Neural cell (in vitro differentiated cells): Measurements from ENCODE around the gene ARHGEF39. TPM values are rescaled to one million over a fixed set of nuclear protein-coding genes. Genes with fewer than 3 reads are reported as not detected.

ENCODE experiments used
- H2AFZ ChIP-seq: fragments of 200-600, 300-800 bp; sonication (generic), shearing (Covaris generic); 2 replicates; pipeline ENCODE4 v1.6.0; 2014; ENCODE audit warnings: low read depth, mild to moderate bottlenecking, antibody characterized with exemption, low read length, moderate library complexity
- H3F3A ChIP-seq: fragments of 200-600 bp; shearing (Covaris generic); 2 replicates; pipeline ENCODE4 v1.6.1; 2016; ENCODE audit warnings: mild to moderate bottlenecking, moderate library complexity, mixed read lengths, antibody characterized with exemption, low read length; ENCODE audit not compliant: insufficient read depth, poor library complexity, severe bottlenecking
- H3K27ac ChIP-seq: fragments of 200-600, 300-800 bp; sonication (generic), shearing (Covaris generic); 2 replicates; pipeline ENCODE4 v1.5.1; 2014; ENCODE audit warnings: mild to moderate bottlenecking, low read length, moderate library complexity
- H3K27me3 ChIP-seq: fragments of 300-800, 200-600 bp; sonication (generic), shearing (Covaris generic); 2 replicates; pipeline ENCODE4 v1.6.0; 2014; ENCODE audit warnings: mild to moderate bottlenecking, low read depth, low read length, moderate library complexity; ENCODE audit not compliant: insufficient read depth
- H3K36me3 ChIP-seq: fragments of 300-800, 200-600 bp; sonication (generic), shearing (Covaris generic); 2 replicates; pipeline ENCODE4 v1.5.1; 2014; ENCODE audit warnings: mild to moderate bottlenecking, antibody characterized with exemption, low read length, moderate library complexity; ENCODE audit not compliant: insufficient read depth
- H3K4me2 ChIP-seq: fragments of 300-800, 200-600 bp; sonication (generic), shearing (Covaris generic); 2 replicates; pipeline ENCODE4 v1.6.0; 2014; ENCODE audit warnings: mild to moderate bottlenecking, low read length
- H3K4me3 ChIP-seq: fragments of 300-800, 200-600 bp; sonication (generic), shearing (Covaris generic); 2 replicates; pipeline ENCODE4 v1.5.1; 2014; ENCODE audit warnings: mild to moderate bottlenecking, low read length, moderate library complexity
- H3K79me2 ChIP-seq: fragments of 200-600 bp; shearing (Covaris generic); replicated peaks from 2 replicates; pipeline ENCODE4 v1.6.0; 2014; ENCODE audit warnings: mild to moderate bottlenecking, low read length, moderate library complexity; ENCODE audit not compliant: insufficient read depth
- H3K9ac ChIP-seq: fragments of 300-800, 200-600 bp; sonication (generic), shearing (Covaris generic); 2 replicates; pipeline ENCODE4 v1.6.1; 2016; ENCODE audit warnings: mild to moderate bottlenecking, low read length, mixed read lengths
- H3K9me2 ChIP-seq: fragments of 200-600 bp; shearing (Covaris generic); 2 replicates; pipeline ENCODE4 v1.6.1; 2016; ENCODE audit warnings: mild to moderate bottlenecking, low read length, mixed read lengths; ENCODE audit not compliant: insufficient read depth
- H3K9me3 ChIP-seq: fragments of 200-600, 300-800 bp; sonication (generic), shearing (Covaris generic); 2 replicates; pipeline ENCODE4 v1.6.1; 2016; ENCODE audit warnings: mild to moderate bottlenecking, mixed run types, low read length, moderate library complexity, mixed read lengths
- H4K20me1 ChIP-seq: fragments of 200-600 bp; shearing (Covaris generic); 2 replicates; pipeline ENCODE4 v1.6.1; 2016; ENCODE audit warnings: mild to moderate bottlenecking, mixed run types; ENCODE audit not compliant: insufficient read depth
- EP300 ChIP-seq: fragments of 450-650 bp; conservative IDR thresholded peaks from 2 replicates; pipeline ENCODE4 v1.6.1; 2014; ENCODE audit warnings: antibody characterized with exemption, mild to moderate bottlenecking, moderate library complexity; ENCODE audit not compliant: poor library complexity, severe bottlenecking
- EZH2 ChIP-seq: fragments of 200-600, 300-800 bp; shearing (Covaris generic), sonication (generic); IDR thresholded peaks from 2 replicates; pipeline ENCODE4 v1.6.1; 2014; ENCODE audit warnings: antibody characterized with exemption, low read length, borderline replicate concordance, mild to moderate bottlenecking; ENCODE audit not compliant: insufficient read depth, poor library complexity, severe bottlenecking
- MXI1 ChIP-seq: fragments of 450-650 bp; conservative IDR thresholded peaks from 2 replicates; pipeline ENCODE4 v1.6.1; 2014; ENCODE audit warnings: antibody characterized with exemption, mild to moderate bottlenecking; ENCODE audit not compliant: poor library complexity, severe bottlenecking
- POLR2AphosphoS5 ChIP-seq: IDR thresholded peaks from 2 replicates; pipeline ENCODE4 v1.6.1; 2012
- RAD21 ChIP-seq: fragments of 450-650 bp; conservative IDR thresholded peaks from 2 replicates; pipeline ENCODE4 v1.6.1; 2014; ENCODE audit warnings: antibody characterized with exemption, mild to moderate bottlenecking, moderate library complexity
- SMC3 ChIP-seq: fragments of 450-650 bp; conservative IDR thresholded peaks from 2 replicates; pipeline ENCODE4 v1.6.1; 2014; ENCODE audit warnings: antibody characterized with exemption, mild to moderate bottlenecking, moderate library complexity; ENCODE audit not compliant: poor library complexity
- TAF1 ChIP-seq: IDR thresholded peaks from 2 replicates; pipeline ENCODE4 v1.6.1; 2012; ENCODE audit warnings: low read depth
- polyA plus RNA-seq: library from polyadenylated mRNA; depleted of rRNA; stranded (reverse); fragments of >200 nt; gene quantifications from 2 replicates; pipeline ENCODE4 v1.2.3, GENCODE V29; 2014
- TF ChIP-seq, protein P1 (sequence below): fragments of 450-650 bp; IDR thresholded peaks from 2 replicates; pipeline ENCODE4 v1.5.1; 2014; ENCODE audit warnings: antibody characterized with exemption, mild to moderate bottlenecking, moderate library complexity; ENCODE audit not compliant: poor library complexity, severe bottlenecking
- TF ChIP-seq, protein P2 (sequence below): IDR thresholded peaks from 2 replicates; pipeline ENCODE4 v1.6.1; 2012; ENCODE audit warnings: borderline replicate concordance

Gene ARHGEF39
- polyA plus RNA-seq, 1 donor from 2014 or later: 0.51 TPM

DNA sequence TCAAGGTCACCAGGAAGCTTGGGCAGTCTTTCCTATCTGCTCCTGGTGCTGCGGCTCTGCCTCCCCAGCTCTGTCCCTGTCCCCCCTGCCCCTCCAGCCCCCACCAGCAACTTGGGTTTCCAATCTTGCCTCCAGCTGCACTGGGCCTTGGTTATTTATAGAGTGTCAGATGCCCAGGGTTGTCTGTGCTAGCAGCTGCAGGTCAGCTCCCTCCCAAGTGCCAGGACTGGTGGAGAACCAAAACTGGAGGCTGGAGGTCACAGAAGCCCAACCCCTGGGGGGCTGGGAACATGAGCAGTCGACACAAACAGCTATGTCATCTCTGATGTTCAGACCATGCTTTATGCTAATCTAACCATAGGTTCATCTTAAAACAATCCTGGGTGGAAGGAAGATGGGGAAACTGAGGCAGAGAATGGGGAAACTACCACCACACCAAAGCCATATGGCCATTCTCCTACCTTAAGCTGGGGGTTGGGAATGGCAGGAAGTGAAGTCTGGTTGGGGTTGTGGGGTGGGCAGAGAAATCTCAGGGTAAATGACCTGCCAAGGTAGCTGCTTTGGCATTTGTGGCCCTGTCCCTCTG is 23.1 kb upstream of the ARHGEF39 start:
- Histone ChIP-seq H3K4me3 (no peak overlapping the region), H3F3A (no peaks in the 10 kb centered on the region), H3K4me2 (no peak overlapping the region), H3K27ac (no peak overlapping the region), H3K9me3 (no peaks in the 10 kb centered on the region), H4K20me1 (no peaks in the 10 kb centered on the region), H3K9ac (no peak overlapping the region), H2AFZ (no peak overlapping the region), H3K9me2 (no peaks in the 10 kb centered on the region), H3K79me2 (no peaks in the 10 kb centered on the region), H3K27me3 (peaks cover 27% of the 10 kb centered on the region), H3K36me3 (no peaks in the 10 kb centered on the region)
- no peak for TF ChIP-seq SMC3
- no peak for TF ChIP-seq POLR2AphosphoS5
- TF ChIP-seq RAD21: no peak
- no peak for TF ChIP-seq TAF1
- TF ChIP-seq EZH2: no peak
- no peak for TF ChIP-seq EP300
- TF ChIP-seq MXI1: no peak
- TF ChIP-seq, protein P1, sequence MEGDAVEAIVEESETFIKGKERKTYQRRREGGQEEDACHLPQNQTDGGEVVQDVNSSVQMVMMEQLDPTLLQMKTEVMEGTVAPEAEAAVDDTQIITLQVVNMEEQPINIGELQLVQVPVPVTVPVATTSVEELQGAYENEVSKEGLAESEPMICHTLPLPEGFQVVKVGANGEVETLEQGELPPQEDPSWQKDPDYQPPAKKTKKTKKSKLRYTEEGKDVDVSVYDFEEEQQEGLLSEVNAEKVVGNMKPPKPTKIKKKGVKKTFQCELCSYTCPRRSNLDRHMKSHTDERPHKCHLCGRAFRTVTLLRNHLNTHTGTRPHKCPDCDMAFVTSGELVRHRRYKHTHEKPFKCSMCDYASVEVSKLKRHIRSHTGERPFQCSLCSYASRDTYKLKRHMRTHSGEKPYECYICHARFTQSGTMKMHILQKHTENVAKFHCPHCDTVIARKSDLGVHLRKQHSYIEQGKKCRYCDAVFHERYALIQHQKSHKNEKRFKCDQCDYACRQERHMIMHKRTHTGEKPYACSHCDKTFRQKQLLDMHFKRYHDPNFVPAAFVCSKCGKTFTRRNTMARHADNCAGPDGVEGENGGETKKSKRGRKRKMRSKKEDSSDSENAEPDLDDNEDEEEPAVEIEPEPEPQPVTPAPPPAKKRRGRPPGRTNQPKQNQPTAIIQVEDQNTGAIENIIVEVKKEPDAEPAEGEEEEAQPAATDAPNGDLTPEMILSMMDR: no peak
- TF ChIP-seq, protein P2, sequence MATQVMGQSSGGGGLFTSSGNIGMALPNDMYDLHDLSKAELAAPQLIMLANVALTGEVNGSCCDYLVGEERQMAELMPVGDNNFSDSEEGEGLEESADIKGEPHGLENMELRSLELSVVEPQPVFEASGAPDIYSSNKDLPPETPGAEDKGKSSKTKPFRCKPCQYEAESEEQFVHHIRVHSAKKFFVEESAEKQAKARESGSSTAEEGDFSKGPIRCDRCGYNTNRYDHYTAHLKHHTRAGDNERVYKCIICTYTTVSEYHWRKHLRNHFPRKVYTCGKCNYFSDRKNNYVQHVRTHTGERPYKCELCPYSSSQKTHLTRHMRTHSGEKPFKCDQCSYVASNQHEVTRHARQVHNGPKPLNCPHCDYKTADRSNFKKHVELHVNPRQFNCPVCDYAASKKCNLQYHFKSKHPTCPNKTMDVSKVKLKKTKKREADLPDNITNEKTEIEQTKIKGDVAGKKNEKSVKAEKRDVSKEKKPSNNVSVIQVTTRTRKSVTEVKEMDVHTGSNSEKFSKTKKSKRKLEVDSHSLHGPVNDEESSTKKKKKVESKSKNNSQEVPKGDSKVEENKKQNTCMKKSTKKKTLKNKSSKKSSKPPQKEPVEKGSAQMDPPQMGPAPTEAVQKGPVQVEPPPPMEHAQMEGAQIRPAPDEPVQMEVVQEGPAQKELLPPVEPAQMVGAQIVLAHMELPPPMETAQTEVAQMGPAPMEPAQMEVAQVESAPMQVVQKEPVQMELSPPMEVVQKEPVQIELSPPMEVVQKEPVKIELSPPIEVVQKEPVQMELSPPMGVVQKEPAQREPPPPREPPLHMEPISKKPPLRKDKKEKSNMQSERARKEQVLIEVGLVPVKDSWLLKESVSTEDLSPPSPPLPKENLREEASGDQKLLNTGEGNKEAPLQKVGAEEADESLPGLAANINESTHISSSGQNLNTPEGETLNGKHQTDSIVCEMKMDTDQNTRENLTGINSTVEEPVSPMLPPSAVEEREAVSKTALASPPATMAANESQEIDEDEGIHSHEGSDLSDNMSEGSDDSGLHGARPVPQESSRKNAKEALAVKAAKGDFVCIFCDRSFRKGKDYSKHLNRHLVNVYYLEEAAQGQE: no peak

DNA sequence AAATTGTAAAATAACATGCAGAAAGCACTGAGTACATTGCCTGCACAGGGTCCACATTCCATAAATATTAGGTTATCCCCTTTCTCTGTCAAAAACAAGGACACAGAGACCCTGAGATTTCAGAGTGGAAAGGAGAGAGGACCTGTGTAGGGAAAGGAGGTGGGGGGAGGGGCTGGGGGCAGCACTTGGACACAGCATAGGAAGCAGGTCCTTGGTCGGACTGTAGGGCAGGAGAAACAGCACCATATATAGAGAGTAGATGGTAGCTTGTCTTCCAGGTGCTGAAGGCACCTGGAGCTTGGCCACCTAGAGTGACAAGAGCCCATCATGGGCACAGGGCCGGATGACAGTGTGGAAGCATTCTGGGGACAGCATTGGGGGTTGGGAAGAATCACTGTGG is 22.3 kb upstream of the ARHGEF39 start:
- Histone ChIP-seq H3K27me3 (peaks cover 27% of the 10 kb centered on the region), H3K79me2 (no peaks in the 10 kb centered on the region), H3K36me3 (no peaks in the 10 kb centered on the region), H3K4me3 (no peak overlapping the region), H3K9me2 (no peaks in the 10 kb centered on the region), H4K20me1 (no peaks in the 10 kb centered on the region), H2AFZ (no peak overlapping the region), H3K9me3 (no peaks in the 10 kb centered on the region), H3K9ac (no peak overlapping the region), H3F3A (no peaks in the 10 kb centered on the region), H3K4me2 (no peak overlapping the region), H3K27ac (no peak overlapping the region)
- TF ChIP-seq RAD21 (no peak), TAF1 (no peak), POLR2AphosphoS5 (no peak), EP300 (no peak), MXI1 (no peak), EZH2 (no peak)
- TF ChIP-seq, protein P2: no peak
- TF ChIP-seq, protein P1: no peak
